HepG2 (cell line): Measurements from ENCODE around the gene ACOT9. TPM values are rescaled to one million over a fixed set of nuclear protein-coding genes. Genes with fewer than 3 reads are reported as not detected.

Experiments used
- AHR ChIP-seq: IDR thresholded peaks from 2 replicates; pipeline ENCODE4 v1.6.1; 2018; ENCODE audit warnings: missing genetic modification reagents, missing compliant biosample characterization
- FOSL1 ChIP-seq: sonication (generic); formaldehyde crosslinking; IDR thresholded peaks from 2 replicates; pipeline ENCODE4 v1.9.0; 2021; ENCODE audit warnings: missing genetic modification reagents, borderline replicate concordance
- HMGXB4 ChIP-seq, 2 experiments: sonication (generic) in 1 of 2; formaldehyde crosslinking in 1 of 2; IDR thresholded peaks; 2 replicates each; pipeline versions ENCODE4 v1.4.0 to v1.6.1; 2018 to 2020; ENCODE audit warnings: missing genetic modification reagents in 2 of 2, borderline replicate concordance in 1 of 2, low read depth in 1 of 2, mild to moderate bottlenecking in 1 of 2, missing biosample characterization in 1 of 2
- HOXA9 ChIP-seq: sonication (generic); formaldehyde crosslinking; IDR thresholded peaks from 2 replicates; pipeline ENCODE4 v1.8.1; 2022; ENCODE audit warnings: missing genetic modification reagents, mild to moderate bottlenecking, moderate library complexity, borderline replicate concordance
- MEF2D ChIP-seq: sonication (generic); formaldehyde crosslinking; IDR thresholded peaks from 2 replicates; pipeline ENCODE4 v1.5.1; 2020; ENCODE audit warnings: mild to moderate bottlenecking, missing genetic modification reagents
- NFAT5 ChIP-seq: sonication (generic); formaldehyde crosslinking; IDR thresholded peaks from 2 replicates; pipeline ENCODE4 v1.4.0; 2020; ENCODE audit warnings: missing genetic modification reagents
- NR2F1 ChIP-seq, 2 experiments: fragments of 450-650 bp in 1 of 2; formaldehyde crosslinking in 1 of 2; IDR thresholded peaks; 2 replicates each; pipeline versions ENCODE4 v1.5.0 to v1.6.1; 2016 to 2020; ENCODE audit warnings: mild to moderate bottlenecking in 1 of 2, missing compliant biosample characterization in 1 of 2, missing genetic modification reagents in 1 of 2, moderate library complexity in 1 of 2
- ZFAT ChIP-seq: sonication (generic); formaldehyde crosslinking; conservative IDR thresholded peaks from 2 replicates; pipeline ENCODE4 v1.8.1; 2023; ENCODE audit warnings: missing genetic modification reagents, inconsistent platforms
- ZFP90 ChIP-seq: sonication (generic); formaldehyde crosslinking; IDR thresholded peaks from 2 replicates; pipeline ENCODE4 v1.8.0; 2022; ENCODE audit warnings: missing genetic modification reagents, mild to moderate bottlenecking, inconsistent platforms, borderline replicate concordance
- ZNF670 ChIP-seq: sonication (generic); formaldehyde crosslinking; IDR thresholded peaks from 2 replicates; pipeline ENCODE4 v1.8.0; 2022; ENCODE audit warnings: mild to moderate bottlenecking, missing genetic modification reagents, borderline replicate concordance
- ZNF776 ChIP-seq: sonication (generic); formaldehyde crosslinking; IDR thresholded peaks from 2 replicates; pipeline ENCODE4 v1.4.0; 2020; ENCODE audit warnings: mild to moderate bottlenecking, missing genetic modification reagents
- polyA plus RNA-seq, 8 experiments: library from polyadenylated mRNA; depleted of rRNA in 3 of 8; stranded (reverse) in 7 of 8; unstranded in 1 of 8; fragments of >200 nt; fragmentation: Illumina TruSeq in 4 of 8; extraction: Trizol in 4 of 8; gene quantifications; 2 replicates each; pipeline versions ENCODE4 v1.2.1 to v1.2.3, GENCODE V29; 2011 to 2016; ENCODE audit warnings: low read depth in 4 of 8, missing spikeins in 1 of 8, mixed read lengths in 1 of 8; ENCODE audit not compliant: insufficient read depth in 1 of 8
- total RNA-seq, 5 experiments: library from RNA; depleted of rRNA; stranded (reverse); fragments of >200 nt; fragmentation: Illumina TruSeq; extraction: Trizol; gene quantifications; 2 replicates each; pipeline ENCODE4 v1.2.3, GENCODE V29; 2016; ENCODE audit warnings: low read depth in 1 of 5

ACOT9 gene
- total and polyA plus RNA-seq, 2 of the 13 experiments (the other 11 are each of a cell fraction or from before 2014, with no cell fraction given) = 33.3 to 36.9 TPM

GRCh38 chrX:23727206-23727605, 15.9 kb downstream of the ACOT9 start (continued):
- TF ChIP-seq NFAT5 (CRISPR knock-in tag) = no peak
- no peak for TF ChIP-seq ZNF776 (CRISPR knock-in tag)
- no peak for TF ChIP-seq AHR (CRISPR knock-in tag)
- TF ChIP-seq FOSL1 (CRISPR knock-in tag) = no peak
- no peak for TF ChIP-seq HMGXB4 (CRISPR knock-in tag; IDR thresholded peaks at IDR 0.05; ENCODE audit: borderline replicate concordance in 1 of 2, low read depth in 1 of 2)
- TF ChIP-seq ZNF670 (CRISPR knock-in tag) = no peak
- no peak for TF ChIP-seq ZFP90 (CRISPR knock-in tag)
- no peak for TF ChIP-seq HOXA9 (CRISPR knock-in tag)
- no peak for TF ChIP-seq ZFAT (CRISPR knock-in tag)
- TF ChIP-seq NR2F1 (CRISPR knock-in tag; IDR thresholded peaks at IDR 0.05) = no peak
- no peak for TF ChIP-seq MEF2D (CRISPR knock-in tag)
